NCI-H1048 (cell line): ENCODE data around the gene REXO1.

Source experiments
- DNase-seq: peaks from one replicate; lab custom pipeline; 2025; lab: John Stamatoyannopoulos, UW

The REXO1 gene

GRCh38 chr19:1766800-1767352 lies 81.4 kb downstream of the REXO1 start:
- DNase-seq: no peak

GRCh38 chr19:1765904-1766799 lies 82.1 kb downstream of the REXO1 start:
- no peak for DNase-seq
